Muscle layer of duodenum (tissue), 2 donors: ENCODE results near the gene EFCC1.

Experiments
- H3K27ac ChIP-seq: one replicate; pipeline ENCODE4 v1.7.0; 2013; ENCODE audit warnings: mild to moderate bottlenecking, low read length
- H3K27me3 ChIP-seq: one replicate; pipeline ENCODE4 v1.7.0; 2013; ENCODE audit warnings: low read depth, mild to moderate bottlenecking, control low read depth, low read length
- H3K36me3 ChIP-seq, 2 donors: one replicate each; pipeline ENCODE4 v1.7.0; 2013; ENCODE audit warnings: low read length in 2 of 2, control low read depth in 1 of 2, mild to moderate bottlenecking in 1 of 2; ENCODE audit not compliant: insufficient read depth in 2 of 2, control insufficient read depth in 1 of 2
- H3K4me1 ChIP-seq, 2 donors: one replicate each; pipeline ENCODE4 v1.7.0; 2013; ENCODE audit warnings: low read length in 2 of 2, mild to moderate bottlenecking in 2 of 2, control low read depth in 1 of 2, moderate library complexity in 1 of 2; ENCODE audit not compliant: insufficient read depth in 2 of 2, control insufficient read depth in 1 of 2
- H3K4me3 ChIP-seq, 2 donors: one replicate each; pipeline ENCODE4 v1.7.0; 2013; ENCODE audit warnings: low read length in 2 of 2, low read depth in 1 of 2, mild to moderate bottlenecking in 1 of 2
- H3K9me3 ChIP-seq, 2 donors: one replicate each; pipeline ENCODE4 v1.7.0; 2013; ENCODE audit warnings: low read length in 2 of 2, control low read depth in 1 of 2, mild to moderate bottlenecking in 1 of 2; ENCODE audit not compliant: control insufficient read depth in 1 of 2
- donor health status: healthy.

The EFCC1 gene

GRCh38 chr3:128996200-128996599 lies 4.9 kb upstream of the EFCC1 start:
- Histone ChIP-seq H3K36me3 (no peaks in the 10 kb centered on the region), H3K27ac (no peak overlapping the region), H3K27me3 (no peaks in the 10 kb centered on the region), H3K4me1 (peaks cover 6 to 18% of the 10 kb centered on the region in 2 donors), H3K9me3 (no peaks in the 10 kb centered on the region), H3K4me3 (no peak overlapping the region)

GRCh38 chr3:128996726-128997125 lies 4.4 kb upstream of the EFCC1 start:
- no peak overlapping the region for H3K27ac ChIP-seq
- H3K36me3 ChIP-seq = no peaks in the 10 kb centered on the region
- no peaks in the 10 kb centered on the region for H3K27me3 ChIP-seq
- no peak overlapping the region for H3K4me3 ChIP-seq
- H3K9me3 ChIP-seq = no peaks in the 10 kb centered on the region
- H3K4me1 ChIP-seq = peaks cover 6 to 21% of the 10 kb centered on the region in 2 donors

GRCh38 chr3:128997486-128998133 lies 3.5 kb upstream of the EFCC1 start:
- Histone ChIP-seq H3K4me3 (no peak overlapping the region), H3K4me1 (peaks cover 6 to 29% of the 10 kb centered on the region in 2 donors), H3K27me3 (peaks cover 5% of the 10 kb centered on the region), H3K27ac (no peak overlapping the region), H3K9me3 (no peaks in the 10 kb centered on the region), H3K36me3 (no peaks in the 10 kb centered on the region)

- H3K4me1 ChIP-seq = peaks cover 6 to 29% of the 10 kb centered on the region in 2 donors
- no peaks in the 10 kb centered on the region for H3K36me3 ChIP-seq
- H3K9me3 ChIP-seq = no peaks in the 10 kb centered on the region
- H3K27me3 ChIP-seq = peaks cover 13% of the 10 kb centered on the region
- H3K4me3 ChIP-seq = no peak overlapping the region
- H3K27ac ChIP-seq = no peak overlapping the region
These were observed 2.5 kb upstream of the EFCC1 start for GRCh38 chr3:128998561-128998960.

- H3K4me3 ChIP-seq = no peak overlapping the region
- H3K9me3 ChIP-seq = no peaks in the 10 kb centered on the region
- no peak overlapping the region for H3K27ac ChIP-seq
- peaks cover 5 to 28% of the 10 kb centered on the region in 2 donors for H3K4me1 ChIP-seq
- H3K27me3 ChIP-seq = peaks cover 13% of the 10 kb centered on the region
- no peaks in the 10 kb centered on the region for H3K36me3 ChIP-seq
These were observed 2.0 kb upstream of the EFCC1 start for GRCh38 chr3:128999102-128999501.

GRCh38 chr3:129000742-129001100 lies 383 bp upstream of the EFCC1 start:
- no peaks in the 10 kb centered on the region for H3K36me3 ChIP-seq
- no peak overlapping the region for H3K27ac ChIP-seq
- peaks cover 6 to 34% of the 10 kb centered on the region in 2 donors for H3K4me1 ChIP-seq
- peaks cover 13% of the 10 kb centered on the region for H3K27me3 ChIP-seq
- H3K4me3 ChIP-seq = peak overlapping the region; percentile 34 to 83
- H3K9me3 ChIP-seq = no peaks in the 10 kb centered on the region

- Histone ChIP-seq H3K4me3 (peak overlapping the region; percentile 34 to 83), H3K36me3 (no peaks in the 10 kb centered on the region), H3K27ac (no peak overlapping the region), H3K27me3 (peaks cover 13% of the 10 kb centered on the region), H3K9me3 (no peaks in the 10 kb centered on the region), H3K4me1 (peaks cover 9 to 34% of the 10 kb centered on the region in 2 donors)
These were observed 885 bp downstream of the EFCC1 start for GRCh38 chr3:129001806-129002572.

GRCh38 chr3:129002573-129003569 lies 1.8 kb downstream of the EFCC1 start:
- Histone ChIP-seq H3K9me3 (no peaks in the 10 kb centered on the region), H3K4me1 (peaks cover 9 to 34% of the 10 kb centered on the region in 2 donors)

GRCh38 chr3:129003578-129004112 lies 2.5 kb downstream of the EFCC1 start:
- Histone ChIP-seq H3K27me3 (peaks cover 13% of the 10 kb centered on the region), H3K4me1 (peaks cover 9 to 34% of the 10 kb centered on the region in 2 donors), H3K9me3 (no peaks in the 10 kb centered on the region), H3K27ac (no peak overlapping the region), H3K36me3 (no peaks in the 10 kb centered on the region), H3K4me3 (peak overlapping the region; percentile 34 to 83)

More at GRCh38 chr3:129002573-129003569, 1.8 kb downstream of the EFCC1 start:
- Histone ChIP-seq H3K36me3 (no peaks in the 10 kb centered on the region), H3K27me3 (peaks cover 13% of the 10 kb centered on the region), H3K27ac (no peak overlapping the region), H3K4me3 (peak overlapping the region; percentile 34 to 83)

- H3K27me3 ChIP-seq = peaks cover 13% of the 10 kb centered on the region
- H3K4me1 ChIP-seq = peaks cover 9 to 34% of the 10 kb centered on the region in 2 donors
- H3K9me3 ChIP-seq = no peaks in the 10 kb centered on the region
- no peak overlapping the region for H3K27ac ChIP-seq
- no peaks in the 10 kb centered on the region for H3K36me3 ChIP-seq
- peak overlapping the region in 1 of 2 donors; percentile 27 for H3K4me3 ChIP-seq
These were observed 3.7 kb downstream of the EFCC1 start for GRCh38 chr3:129004639-129005295.
